GM18907 (cell line): ENCODE data around the gene TXNRD1.

ENCODE experiments used
- ATAC-seq: cut with Tn5 transposase; IDR thresholded peaks from one replicate; pipeline ENCODE4 v1.9.1; 2021; ENCODE audit warnings: mild to moderate bottlenecking, moderate library complexity; ENCODE audit not compliant: unreplicated experiment

The TXNRD1 gene

DNA sequence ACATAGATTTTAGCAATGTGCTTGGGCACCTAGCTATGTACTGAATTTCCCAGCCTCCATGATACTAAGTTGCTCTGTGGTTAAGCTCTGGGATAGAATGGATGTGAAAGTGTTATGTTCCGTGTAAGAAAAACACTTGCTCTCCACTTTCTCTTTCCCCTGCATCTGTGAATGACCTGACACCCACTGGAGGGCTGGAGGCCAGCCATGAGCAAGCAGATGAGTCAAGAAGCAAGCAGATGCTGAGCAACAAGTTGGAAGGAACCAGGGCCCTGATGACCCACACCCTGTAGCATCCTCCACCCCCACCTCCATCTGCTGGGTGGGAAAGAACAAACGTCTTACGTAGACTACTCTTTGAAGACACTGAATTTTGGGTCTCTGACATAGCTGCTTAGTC is 144.6 kb downstream of the TXNRD1 start:
- ATAC-seq = no peak

DNA sequence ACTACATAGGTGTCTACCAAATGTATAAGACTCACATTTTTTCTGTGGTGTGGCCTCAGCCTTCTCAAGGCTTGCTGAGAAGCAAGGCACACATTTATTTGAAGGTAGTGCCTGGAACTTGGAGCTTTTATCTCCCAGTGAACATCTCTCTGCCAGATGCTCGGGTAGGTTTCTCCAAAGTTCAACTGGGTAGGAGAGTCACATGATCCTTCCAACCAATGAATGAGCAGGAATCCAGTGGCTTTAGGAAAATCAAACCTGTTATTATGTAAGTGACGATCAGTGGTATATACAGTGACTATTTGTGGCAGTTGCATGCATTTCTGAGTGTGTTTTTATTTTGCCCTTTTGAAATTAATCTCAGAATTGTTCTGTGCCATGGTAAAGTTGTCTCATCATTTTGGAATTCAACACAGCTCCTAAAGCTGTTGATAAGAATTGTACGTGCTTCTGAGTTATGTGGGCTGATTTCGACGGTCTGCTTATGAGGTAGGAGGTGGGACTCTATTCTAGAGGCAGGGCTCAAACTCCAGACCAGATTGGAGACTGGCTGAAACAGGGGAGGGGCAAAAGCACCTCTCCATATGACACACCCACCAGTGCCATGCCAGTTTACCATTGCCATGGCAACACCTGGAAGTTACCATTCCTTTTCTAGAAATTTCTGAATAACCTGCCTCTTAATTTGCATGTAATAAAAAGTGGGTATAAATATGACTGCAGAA is 145.6 kb downstream of the TXNRD1 start:
- no peak for ATAC-seq

DNA sequence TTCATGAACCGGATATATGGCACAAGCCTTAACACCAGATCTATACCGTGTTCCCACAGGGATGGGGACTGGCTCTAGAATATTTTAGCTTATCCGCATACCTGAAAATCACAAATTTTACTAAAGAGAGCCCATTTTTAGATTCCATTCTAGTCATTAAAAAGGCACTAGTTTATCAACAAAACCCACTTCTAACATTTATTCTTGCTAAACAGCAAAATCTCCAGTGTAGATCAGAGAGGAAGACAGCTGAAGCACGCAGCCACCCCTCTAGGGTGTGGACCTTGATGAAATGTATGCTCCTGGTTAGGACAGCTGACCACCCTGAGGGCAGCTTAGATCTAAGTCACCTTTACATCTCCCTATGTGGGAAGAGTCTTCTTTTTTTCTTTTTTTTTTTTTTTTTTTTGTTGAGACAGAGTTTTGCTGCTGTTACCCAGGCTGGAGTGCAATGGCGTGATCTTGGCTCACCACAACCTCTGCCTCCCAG is 150.4 kb downstream of the TXNRD1 start:
- no peak for ATAC-seq

DNA sequence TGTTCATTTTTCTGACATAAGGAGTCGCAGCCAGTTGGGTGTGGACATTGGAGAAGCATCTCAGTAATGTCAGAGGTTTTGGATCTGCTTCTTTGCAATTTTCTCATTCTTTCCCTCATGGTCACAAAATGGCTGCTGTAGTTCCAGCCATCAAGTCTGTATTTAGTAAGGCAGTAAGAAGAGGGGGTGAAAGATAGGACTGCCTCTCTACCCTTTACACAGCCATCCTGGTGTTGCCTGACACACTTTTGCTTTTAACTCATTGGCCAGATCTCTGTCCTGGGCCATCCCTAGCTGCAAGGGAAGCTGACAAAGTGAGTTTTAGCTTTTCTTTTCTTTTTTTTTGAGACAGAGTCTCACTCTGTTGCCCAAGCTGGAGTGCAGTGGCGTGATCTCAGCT is 154.1 kb downstream of the TXNRD1 start:
- ATAC-seq = no peak

DNA sequence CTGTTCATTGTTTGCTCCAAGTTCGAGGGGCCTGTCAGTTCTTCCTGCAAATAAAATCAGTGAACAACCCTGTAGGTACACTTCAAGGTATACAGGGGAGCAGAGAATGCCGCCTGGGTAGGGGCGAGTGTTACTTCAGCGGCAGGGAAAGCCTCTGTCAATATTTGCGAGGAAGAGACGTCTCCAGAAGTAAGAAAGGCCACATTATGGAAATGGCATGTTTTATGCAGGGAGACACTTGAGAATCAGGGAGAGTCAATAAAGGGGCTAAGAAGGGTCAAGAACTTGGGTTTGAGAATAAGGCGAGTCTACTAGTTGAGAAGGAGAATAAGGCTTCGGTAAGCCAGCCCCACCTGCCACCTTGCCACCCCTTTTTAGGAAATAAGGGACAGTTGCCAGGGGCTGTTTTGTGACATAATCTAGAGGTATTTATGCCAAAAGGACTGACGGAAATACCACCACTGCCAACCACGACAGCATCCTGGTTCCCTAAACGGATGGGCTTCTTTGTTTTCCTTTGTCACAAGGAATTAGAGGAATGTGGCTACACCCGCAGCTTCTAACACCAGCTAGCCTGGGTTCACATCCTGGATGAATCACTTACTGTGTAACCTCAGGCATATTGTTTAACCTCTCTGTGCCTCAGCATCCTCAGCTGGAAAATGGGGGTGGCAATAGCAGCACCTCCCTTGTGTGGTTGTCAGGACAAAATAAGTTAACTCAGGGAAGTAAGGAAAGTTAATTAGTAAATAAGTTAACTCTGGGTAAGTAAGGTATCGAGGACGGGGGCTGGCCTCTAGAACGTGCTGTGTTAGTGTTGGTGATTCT is 155.7 kb downstream of the TXNRD1 start:
- no peak for ATAC-seq

DNA sequence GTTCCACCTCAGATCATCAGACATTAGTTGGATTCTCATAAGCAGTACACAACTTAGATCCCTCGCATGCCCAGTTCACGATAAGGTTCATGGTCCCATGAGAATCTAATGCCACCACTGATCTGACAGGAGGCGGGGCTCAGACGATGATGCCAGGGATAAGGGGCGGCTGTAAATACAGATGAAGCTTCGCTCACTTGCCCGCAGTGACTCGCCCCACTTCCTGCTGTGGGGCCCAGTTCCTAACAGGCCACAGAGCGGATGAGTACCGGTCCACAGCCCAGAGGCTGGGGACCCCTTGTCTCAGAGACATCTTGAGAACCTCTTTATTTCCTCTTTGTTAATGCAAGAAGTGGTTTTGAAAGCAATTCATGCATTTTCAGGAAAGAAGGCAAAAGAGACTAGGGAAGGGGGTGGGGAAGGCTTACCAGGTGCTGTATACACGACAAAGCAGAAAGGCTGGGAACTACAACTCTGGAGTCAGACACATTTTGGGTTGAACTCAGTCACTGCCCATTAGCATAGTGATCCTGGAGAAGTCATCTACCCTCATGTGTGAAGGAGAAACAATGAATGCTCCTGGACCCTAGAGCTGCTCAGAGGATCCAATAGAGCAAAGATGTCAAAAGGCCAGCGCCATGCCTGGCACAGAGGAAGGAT is 156.6 kb downstream of the TXNRD1 start:
- no peak for ATAC-seq

DNA sequence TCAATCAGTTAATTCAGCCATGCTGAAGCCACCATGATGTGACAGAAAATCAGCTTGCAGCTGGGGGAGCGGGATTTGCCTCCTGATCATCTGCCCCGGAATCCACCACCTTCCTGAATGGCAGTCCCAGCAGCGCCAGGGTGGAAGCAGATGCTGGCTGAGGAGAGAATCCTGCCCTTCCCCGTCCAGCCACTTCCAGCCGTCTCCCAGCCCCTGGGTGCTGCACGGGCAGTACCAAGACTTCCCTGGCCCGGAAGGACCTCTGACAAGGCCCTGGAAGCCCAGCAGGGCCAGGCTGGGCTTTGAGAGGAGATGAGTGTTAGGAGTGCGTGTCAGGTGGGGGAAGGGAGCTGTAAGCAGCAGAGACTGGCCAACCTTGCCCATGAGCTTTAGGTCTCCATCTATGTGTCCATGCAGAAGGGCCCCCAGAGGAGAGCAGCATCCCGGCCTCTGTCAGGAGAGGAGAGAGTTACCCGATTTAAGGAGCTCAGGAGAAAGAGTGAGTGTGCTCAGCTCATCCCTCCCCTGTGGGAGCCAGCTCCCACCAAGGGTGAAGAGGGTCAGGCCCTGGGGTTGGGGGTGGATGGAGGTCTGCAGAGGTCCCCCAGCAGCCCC is 157.2 kb downstream of the TXNRD1 start:
- ATAC-seq = no peak

DNA sequence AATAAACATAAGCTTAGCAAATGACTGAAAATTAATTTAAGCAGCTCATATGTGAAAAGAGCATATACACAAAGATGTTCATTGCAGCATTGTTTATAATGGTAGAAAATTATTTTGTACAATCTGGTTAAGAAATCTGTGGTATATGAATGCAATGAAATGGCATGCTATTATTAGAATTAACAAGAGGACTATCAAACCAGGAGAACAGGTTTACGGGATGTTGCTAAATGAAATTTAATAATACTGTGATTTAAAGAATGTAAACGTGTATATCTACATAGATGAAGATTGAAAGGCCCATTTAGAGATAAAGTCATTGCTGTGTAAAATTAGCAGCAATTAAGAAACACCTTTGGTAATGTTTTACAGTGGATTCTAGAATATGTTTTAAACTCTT is 158.5 kb downstream of the TXNRD1 start:
- ATAC-seq = no peak

DNA sequence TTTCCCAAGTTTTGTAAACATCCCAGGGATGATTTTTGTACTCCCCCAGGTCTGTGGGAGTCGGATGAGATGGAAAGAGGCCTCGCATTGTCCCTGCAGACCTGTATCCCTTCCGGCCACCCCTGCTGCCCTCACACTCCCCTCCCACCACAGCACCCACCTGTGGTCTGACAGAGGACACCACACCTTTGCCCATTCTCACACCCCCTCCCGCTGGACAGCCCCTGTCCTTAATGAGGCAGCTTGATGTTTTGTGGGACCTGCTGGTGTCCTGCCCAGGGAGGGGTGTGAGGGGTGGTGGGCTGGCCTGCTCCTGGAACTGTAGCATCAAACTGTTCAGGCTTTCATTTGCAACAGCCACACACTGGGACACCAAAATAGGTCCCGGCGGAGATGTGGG is 159.2 kb downstream of the TXNRD1 start:
- no peak for ATAC-seq

DNA sequence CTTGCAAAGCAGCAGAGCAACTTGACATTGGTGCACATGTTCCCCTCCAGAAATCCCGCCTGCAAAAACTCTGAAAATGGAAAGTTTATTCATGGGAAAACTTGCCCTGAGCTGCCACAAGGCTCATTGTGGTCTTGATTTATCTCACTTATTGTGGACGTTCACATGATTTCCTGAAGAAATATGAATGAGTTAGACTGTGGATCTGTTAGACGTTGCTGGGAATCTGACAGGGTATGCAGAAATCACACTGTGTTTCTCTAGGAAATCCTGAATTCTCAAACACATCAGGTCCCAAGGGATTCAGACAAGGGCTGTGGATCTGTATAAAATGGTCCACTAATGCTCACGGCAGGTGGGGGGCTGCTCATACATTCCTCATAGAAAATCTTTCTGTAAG is 160.2 kb downstream of the TXNRD1 start:
- no peak for ATAC-seq

DNA sequence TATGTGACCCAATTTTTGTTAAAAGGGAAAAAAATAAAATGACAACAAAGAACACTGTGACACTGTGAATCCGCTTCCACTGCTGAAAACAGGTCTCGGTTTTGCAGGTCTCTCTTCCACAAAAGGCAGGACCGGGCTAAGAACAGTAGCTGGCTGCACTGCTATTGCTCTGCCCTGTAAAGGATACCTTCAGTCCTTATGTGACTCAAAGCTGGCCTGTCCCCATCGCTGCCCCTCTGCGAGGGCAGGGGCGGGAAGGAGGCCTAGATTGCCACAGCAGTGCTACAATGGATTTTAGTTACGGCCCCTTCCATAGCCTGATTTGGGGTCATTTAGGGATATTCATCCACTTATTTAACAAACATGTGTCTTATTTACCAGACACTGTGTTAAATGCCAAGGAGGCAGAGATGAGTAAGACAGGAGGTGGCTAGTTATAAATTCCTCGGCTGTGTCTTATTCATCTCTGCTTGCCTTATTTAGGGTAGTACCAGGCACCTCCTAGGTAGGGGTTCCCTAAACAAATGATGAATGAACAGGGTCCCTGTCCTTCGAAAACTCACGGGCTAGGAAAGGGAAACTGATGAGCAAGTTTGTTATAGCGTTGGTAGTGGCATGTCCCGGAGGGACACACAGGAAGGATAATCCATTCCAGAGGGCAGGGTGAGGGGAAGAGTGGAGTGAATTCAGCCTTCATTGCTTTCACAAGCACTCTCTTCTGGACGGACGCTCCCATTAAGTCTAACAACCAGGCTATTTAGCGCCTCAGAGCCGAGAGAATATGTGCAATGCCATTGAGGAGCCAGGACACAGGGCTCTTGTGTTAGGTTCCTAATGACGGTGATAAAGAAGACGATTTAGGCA is 161.3 kb downstream of the TXNRD1 start:
- ATAC-seq = no peak

DNA sequence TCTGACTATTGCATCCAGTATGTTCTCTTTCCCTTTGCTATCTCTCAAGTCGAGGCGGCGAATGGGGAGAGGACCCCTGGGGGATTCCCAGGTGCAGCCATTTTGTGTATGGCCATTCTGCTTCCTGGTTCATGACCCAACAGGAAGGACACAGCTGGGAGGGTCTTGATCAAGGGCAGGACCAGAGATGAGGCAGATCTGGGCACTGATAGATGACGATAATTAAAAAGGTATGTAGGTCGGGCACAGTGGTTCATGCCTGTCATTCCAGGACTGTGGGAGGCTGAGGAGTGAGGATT is 161.9 kb downstream of the TXNRD1 start:
- no peak for ATAC-seq

DNA sequence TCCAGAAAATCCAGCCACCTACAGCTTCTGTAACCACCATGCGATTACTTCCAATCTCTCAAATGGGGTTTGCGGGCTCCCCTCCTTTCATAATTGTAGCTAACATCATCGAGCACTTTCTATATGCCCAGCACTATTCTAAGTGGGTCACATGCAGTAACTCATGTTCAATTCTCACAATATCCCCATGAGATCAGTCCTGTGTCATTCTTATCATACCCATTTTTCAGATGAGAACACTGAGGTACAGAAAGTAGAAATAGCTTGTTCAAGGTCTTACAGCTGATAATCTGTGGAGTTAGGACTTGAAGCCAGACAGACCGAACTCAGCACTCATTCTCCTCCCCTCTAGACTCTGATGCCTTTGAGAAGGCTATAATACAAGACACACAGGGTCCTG is 162.8 kb downstream of the TXNRD1 start:
- no peak for ATAC-seq

DNA sequence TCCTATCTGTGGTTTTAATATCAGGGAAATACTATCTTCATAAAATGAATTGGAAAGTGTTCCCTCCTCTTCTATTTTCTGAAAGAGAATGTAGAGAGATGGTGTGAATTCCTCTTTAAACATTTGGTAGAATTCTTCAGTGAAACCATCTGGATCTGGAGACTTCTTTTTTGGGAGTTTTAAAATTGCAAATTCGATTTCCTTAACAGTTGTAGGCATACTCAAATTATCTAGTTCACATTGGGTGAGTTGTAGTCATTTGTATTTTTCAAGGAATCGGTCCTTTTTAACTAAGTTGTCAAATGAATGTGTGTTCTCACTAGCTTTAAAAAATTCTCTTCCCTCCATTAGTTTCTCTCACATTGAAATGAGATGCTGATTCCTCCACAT is 165.8 kb downstream of the TXNRD1 start:
- ATAC-seq = no peak

DNA sequence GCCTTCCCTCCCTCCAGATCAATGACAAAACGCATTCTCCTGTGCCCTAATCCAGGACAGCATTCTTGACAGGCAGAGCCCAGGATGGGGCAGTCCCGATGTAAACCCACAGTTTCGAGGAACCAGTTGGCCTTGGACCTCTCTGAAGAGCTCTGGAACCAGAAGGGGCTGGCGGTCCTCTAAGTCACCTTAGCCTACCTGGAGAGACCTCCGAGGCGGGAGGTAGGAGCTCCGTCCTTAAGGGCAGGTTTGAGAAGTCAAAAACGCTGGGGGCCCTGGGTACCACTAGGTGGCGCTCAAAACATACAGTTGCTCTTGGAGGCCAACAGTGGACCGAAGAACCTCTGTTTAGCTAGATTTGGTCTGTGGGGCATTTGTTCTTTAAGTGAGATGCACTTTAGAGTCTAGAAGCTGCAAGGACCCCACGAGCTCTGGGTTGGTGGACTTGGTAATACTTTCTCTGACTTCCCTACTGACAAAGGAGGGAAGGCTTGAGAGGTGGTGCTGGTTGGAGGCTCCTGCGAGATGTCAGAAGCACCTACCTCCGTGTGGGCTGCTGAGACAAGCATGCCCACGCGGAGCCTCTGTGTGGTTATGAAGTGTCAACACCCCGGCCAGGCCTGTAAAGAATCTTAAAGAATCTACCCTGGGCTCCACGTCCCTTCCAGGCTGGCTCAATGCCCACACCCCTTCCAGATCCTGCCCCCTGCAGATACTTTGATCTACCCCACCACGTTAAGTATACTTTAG is 166.3 kb downstream of the TXNRD1 start:
- ATAC-seq = peak; percentile 74

DNA sequence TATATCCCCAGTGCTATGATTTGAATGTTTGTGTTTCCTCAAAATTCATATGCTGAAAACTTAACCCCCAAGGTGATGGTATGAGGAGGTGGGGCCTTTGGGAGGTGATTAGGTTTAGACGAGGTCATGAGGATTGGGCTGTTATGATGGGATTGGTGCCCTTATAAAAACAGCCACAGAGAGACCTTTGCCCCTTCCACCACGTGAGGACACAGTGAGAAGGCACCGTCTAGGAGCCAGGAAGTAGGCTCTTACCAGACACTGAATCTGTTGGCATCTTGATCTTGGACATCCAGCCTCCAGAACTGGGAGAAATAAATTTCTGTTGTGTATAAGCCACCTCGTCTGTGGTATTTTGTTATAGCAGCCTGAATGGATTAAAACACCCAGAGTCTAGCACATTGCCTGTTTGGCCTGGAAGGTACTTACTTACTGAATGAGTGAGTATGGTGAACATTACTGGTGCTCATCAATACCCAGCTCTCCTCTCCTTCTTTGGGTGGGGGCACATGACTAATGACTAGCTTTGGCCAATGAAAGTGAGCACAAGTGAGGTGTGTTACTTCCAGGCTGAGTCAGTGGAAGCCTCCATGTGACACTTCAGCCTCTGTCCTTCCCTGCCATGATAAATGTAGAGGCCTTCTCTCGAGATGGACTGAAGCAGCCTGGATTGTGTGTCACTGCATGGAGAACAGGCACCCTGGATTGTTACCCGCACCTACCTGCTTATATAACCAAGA is 168.7 kb downstream of the TXNRD1 start:
- ATAC-seq = no peak

DNA sequence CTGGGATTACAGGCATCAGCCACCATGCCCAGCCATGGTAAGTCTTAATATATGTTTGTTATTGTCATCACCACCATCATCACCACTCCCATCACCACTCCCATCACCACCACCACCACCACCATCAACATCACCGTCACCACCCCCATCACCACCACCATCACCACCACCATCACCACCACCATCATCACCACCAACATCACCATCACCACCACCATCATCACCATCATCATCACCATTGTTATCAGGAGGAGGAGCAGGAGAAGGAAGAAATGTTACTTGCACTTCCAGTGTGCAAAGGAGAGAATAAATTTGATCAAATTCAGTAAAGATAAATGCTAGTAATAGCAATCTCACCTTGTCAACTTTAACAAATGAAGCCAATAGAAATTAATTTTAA is 169.9 kb downstream of the TXNRD1 start:
- ATAC-seq = no peak

DNA sequence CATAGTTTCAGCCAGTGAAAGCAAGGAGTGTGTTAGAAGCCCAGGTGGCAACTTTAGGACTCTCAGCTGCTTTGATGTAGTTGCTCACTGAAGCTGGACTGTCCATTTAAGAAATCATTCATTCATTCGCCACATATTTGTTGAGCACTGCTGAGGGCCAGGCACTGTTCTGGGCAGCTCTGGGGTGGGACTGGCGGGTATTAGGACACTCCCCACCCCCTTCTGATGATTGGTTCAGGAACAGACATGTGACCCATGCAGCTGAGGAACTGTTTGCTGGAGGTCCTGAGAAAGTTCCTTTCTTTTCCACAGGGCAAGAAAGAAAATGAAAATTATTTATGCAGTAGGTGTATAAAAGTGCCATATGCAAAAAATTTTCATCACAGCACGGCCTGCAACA is 170.9 kb downstream of the TXNRD1 start:
- no peak for ATAC-seq

DNA sequence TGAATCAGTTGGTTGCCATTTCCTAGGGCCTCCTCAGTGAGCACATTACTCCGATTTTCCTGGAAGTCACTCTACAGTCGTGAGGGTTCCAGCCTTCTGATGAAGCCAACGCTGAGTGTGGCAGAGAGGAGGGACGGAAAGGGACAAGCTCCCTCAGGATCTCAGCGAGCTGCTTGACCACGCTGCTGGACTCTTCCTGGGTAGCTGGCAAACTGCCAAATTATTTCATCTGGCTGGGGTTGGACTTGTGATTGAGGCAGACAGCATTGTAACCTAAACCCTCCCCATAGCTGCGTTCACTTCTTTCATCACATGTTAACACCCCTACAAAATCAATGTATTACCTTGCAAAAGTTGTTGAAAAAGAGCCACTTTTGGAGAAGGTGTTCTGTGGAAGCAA is 171.6 kb downstream of the TXNRD1 start:
- no peak for ATAC-seq
